Activated naive CD4-positive, alpha-beta T cell treated with anti-CD3 and anti-CD28 coated beads for 36 hours (primary cell): ENCODE results near the gene MXRA8. TPM values are rescaled to one million over a fixed set of nuclear protein-coding genes. Genes with fewer than 3 reads are reported as not detected.
"Not testable (repeated sequence)": the region's sequence is repeated elsewhere in the genome, so short reads cannot be mapped to it uniquely, and the experiment has no call there.

ENCODE experiments used
- CTCF ChIA-PET: fragments of 350-600 bp; sonication (Branson Sonifier 250); formaldehyde crosslinking; loops from one replicate; lab custom pipeline; 2021; ENCODE audit warnings: antibody characterized with exemption; lab: Charles Lee
- DNase-seq: peaks from one replicate; pipeline ENCODE4 v3.0.0-alpha.2; 2020
- H3K27ac Mint-ChIP-seq: one replicate; pipeline ENCODE4 v1.8.0; 2021; ENCODE audit warnings: mild to moderate bottlenecking, mixed read lengths
- H3K27me3 Mint-ChIP-seq: one replicate; pipeline ENCODE4 v1.8.0; 2021; ENCODE audit warnings: low read depth, mixed read lengths
- H3K36me3 Mint-ChIP-seq: one replicate; pipeline ENCODE4 v1.8.0; 2021; ENCODE audit warnings: low read depth, mixed read lengths
- H3K4me1 Mint-ChIP-seq: one replicate; pipeline ENCODE4 v1.8.0; 2021; ENCODE audit warnings: low read depth, mixed read lengths
- H3K4me3 Mint-ChIP-seq: one replicate; pipeline ENCODE4 v1.8.0; 2021; ENCODE audit warnings: mild to moderate bottlenecking, moderate library complexity, mixed read lengths
- H3K9me3 Mint-ChIP-seq: one replicate; pipeline ENCODE4 v1.8.0; 2021; ENCODE audit warnings: mixed read lengths
- intact Hi-C: fragments of 100-400 bp; cut with micrococcal nuclease; formaldehyde crosslinking; loops from one replicate; pipeline ENCODE4 v1.15.1; 2023
- total RNA-seq, 2 experiments: library from RNA; stranded (reverse); gene quantifications; one replicate each; pipeline ENCODE4 v1.2.3, GENCODE V29; 2021

MXRA8 gene
- total RNA-seq, 2 experiments from 2014 or later = 0.54 to 0.57 TPM

GRCh38 chr1:1316199-1316598 lies 42.2 kb downstream of the MXRA8 start:
- H3K4me3 Mint-ChIP-seq, H3K9me3 Mint-ChIP-seq, intact Hi-C loops, H3K36me3 Mint-ChIP-seq, H3K27me3 Mint-ChIP-seq, H3K27ac Mint-ChIP-seq, H3K4me1 Mint-ChIP-seq, CTCF ChIA-PET, DNase-seq: not testable (repeated sequence)

GRCh38 chr1:1315435-1315954 lies 42.9 kb downstream of the MXRA8 start:
- Mint-ChIP-seq H3K27ac (no peak overlapping the region), H3K9me3 (no peaks in the 10 kb centered on the region), H3K36me3 (peaks cover 9% of the 10 kb centered on the region), H3K27me3 (no peaks in the 10 kb centered on the region), H3K4me1 (peaks cover 8% of the 10 kb centered on the region), H3K4me3 (no peak overlapping the region)
- no peak for DNase-seq
- intact Hi-C loops = no loop called here
- CTCF ChIA-PET = no interaction called here

GRCh38 chr1:1314678-1315335 lies 43.5 kb downstream of the MXRA8 start:
- peaks cover 5% of the 10 kb centered on the region for H3K4me1 Mint-ChIP-seq

GRCh38 chr1:1314237-1314586 lies 44.1 kb downstream of the MXRA8 start:
- intact Hi-C loops = no loop called here
- H3K36me3 Mint-ChIP-seq = peaks cover 8% of the 10 kb centered on the region
- no peaks in the 10 kb centered on the region for H3K27me3 Mint-ChIP-seq
- H3K27ac Mint-ChIP-seq = no peak overlapping the region
- H3K4me1 Mint-ChIP-seq = peaks cover 5% of the 10 kb centered on the region
- no peak for DNase-seq
- no peaks in the 10 kb centered on the region for H3K9me3 Mint-ChIP-seq
- CTCF ChIA-PET = no interaction called here
- no peak overlapping the region for H3K4me3 Mint-ChIP-seq

More at GRCh38 chr1:1314678-1315335, 43.5 kb downstream of the MXRA8 start:
- Mint-ChIP-seq H3K36me3 (peaks cover 8% of the 10 kb centered on the region), H3K4me3 (no peak overlapping the region), H3K27me3 (no peaks in the 10 kb centered on the region), H3K27ac (no peak overlapping the region), H3K9me3 (no peaks in the 10 kb centered on the region)
- intact Hi-C loops = no loop called here
- CTCF ChIA-PET = no interaction called here
- DNase-seq = no peak

- Mint-ChIP-seq H3K9me3 (no peaks in the 10 kb centered on the region), H3K4me3 (no peak overlapping the region), H3K27ac (no peak overlapping the region), H3K4me1 (peaks cover 5% of the 10 kb centered on the region), H3K36me3 (peaks cover 8% of the 10 kb centered on the region), H3K27me3 (no peaks in the 10 kb centered on the region)
- intact Hi-C loops = no loop called here
- CTCF ChIA-PET = interaction anchor here (0.9 kb wide), 1 partner anchor 191 kb away, joined by 3 read pairs; no protein-coding TSS in a partner anchor
- DNase-seq = no peak
These were observed 44.7 kb downstream of the MXRA8 start for GRCh38 chr1:1313500-1314236.

GRCh38 chr1:1312450-1313314 lies 45.7 kb downstream of the MXRA8 start:
- no peak for DNase-seq
- intact Hi-C loops = no loop called here
- Mint-ChIP-seq H3K27me3 (no peaks in the 10 kb centered on the region), H3K4me3 (no peak overlapping the region), H3K9me3 (no peaks in the 10 kb centered on the region), H3K36me3 (peaks cover 8% of the 10 kb centered on the region), H3K4me1 (peaks cover 5% of the 10 kb centered on the region), H3K27ac (no peak overlapping the region)
- CTCF ChIA-PET = interaction anchor here (0.9 kb wide), 1 partner anchor 192 kb away, joined by 3 read pairs; no protein-coding TSS in a partner anchor

- H3K4me1 Mint-ChIP-seq = peaks cover 11% of the 10 kb centered on the region
- no peak for DNase-seq
- H3K4me3 Mint-ChIP-seq = no peak overlapping the region
- no peaks in the 10 kb centered on the region for H3K9me3 Mint-ChIP-seq
- intact Hi-C loops = no loop called here
- CTCF ChIA-PET = no interaction called here
- no peak overlapping the region for H3K27ac Mint-ChIP-seq
- no peaks in the 10 kb centered on the region for H3K27me3 Mint-ChIP-seq
- H3K36me3 Mint-ChIP-seq = peaks cover 8% of the 10 kb centered on the region
These were observed 46.9 kb downstream of the MXRA8 start for GRCh38 chr1:1311107-1312104.

- Mint-ChIP-seq H3K4me1 (peaks cover 18% of the 10 kb centered on the region), H3K9me3 (no peaks in the 10 kb centered on the region), H3K27ac (no peak overlapping the region), H3K36me3 (peaks cover 5% of the 10 kb centered on the region), H3K27me3 (no peaks in the 10 kb centered on the region), H3K4me3 (peak overlapping the region; percentile 18)
- intact Hi-C loops = no loop called here
- no peak for DNase-seq
- CTCF ChIA-PET = interaction anchor here (1.3 kb wide), 1 partner anchor 188 kb away, joined by 6 read pairs; no protein-coding TSS in a partner anchor
These were observed 47.8 kb downstream of the MXRA8 start for GRCh38 chr1:1310476-1311053.

GRCh38 chr1:1310109-1310385 lies 48.3 kb downstream of the MXRA8 start:
- peaks cover 5% of the 10 kb centered on the region for H3K36me3 Mint-ChIP-seq
- H3K27me3 Mint-ChIP-seq = no peaks in the 10 kb centered on the region
- DNase-seq = no peak
- peak overlapping the region; percentile 68 for H3K4me3 Mint-ChIP-seq
- H3K4me1 Mint-ChIP-seq = peaks cover 22% of the 10 kb centered on the region
- CTCF ChIA-PET = interaction anchor here (1.3 kb wide), 1 partner anchor 188 kb away, joined by 6 read pairs; no protein-coding TSS in a partner anchor
- no peak overlapping the region for H3K27ac Mint-ChIP-seq
- intact Hi-C loops = no loop called here
- H3K9me3 Mint-ChIP-seq = no peaks in the 10 kb centered on the region

GRCh38 chr1:1309251-1310108 lies 48.9 kb downstream of the MXRA8 start:
- CTCF ChIA-PET = interaction anchor here (1.3 kb wide), 1 partner anchor 187 kb away, joined by 6 read pairs; no protein-coding TSS in a partner anchor
- Mint-ChIP-seq H3K27me3 (no peaks in the 10 kb centered on the region), H3K36me3 (peaks cover 5% of the 10 kb centered on the region), H3K4me3 (peak overlapping the region; percentile 68), H3K27ac (no peak overlapping the region), H3K9me3 (no peaks in the 10 kb centered on the region), H3K4me1 (peaks cover 23% of the 10 kb centered on the region)
- intact Hi-C loops = loop anchor here (2.0 to 5.0 kb wide), 2 partner anchors 198 to 277 kb away; no protein-coding TSS in a partner anchor
- DNase-seq = no peak
